H1 (cell line): Measurements from ENCODE around the gene HMX1. TPM values are rescaled to one million over a fixed set of nuclear protein-coding genes. Genes with fewer than 3 reads are reported as not detected.
A peak's percentile ranks its signal among the peaks of the same experiment; 100 is the strongest.

Source experiments
- CEBPB ChIP-seq: IDR thresholded peaks from 2 replicates; pipeline ENCODE4 v1.6.1; 2012; ENCODE audit warnings: low read depth, low read length
- MAX ChIP-seq: IDR thresholded peaks from 2 replicates; pipeline ENCODE4 v1.6.1; 2012; ENCODE audit warnings: inconsistent platforms
- NANOG ChIP-seq: IDR thresholded peaks from 2 replicates; pipeline ENCODE4 v1.6.1; 2011; ENCODE audit warnings: low read length, low read depth, mild to moderate bottlenecking, inconsistent platforms; ENCODE audit not compliant: insufficient read depth, poor library complexity, severe bottlenecking
- PHF8 ChIP-seq: fragments of 200-600 bp; sonication (generic); conservative IDR thresholded peaks from 2 replicates; pipeline ENCODE4 v1.7.1; 2012; ENCODE audit warnings: low read depth, mild to moderate bottlenecking, inconsistent platforms, low read length, moderate library complexity
- RBBP5 ChIP-seq: IDR thresholded peaks from 2 replicates; pipeline ENCODE4 v1.7.1; 2012; ENCODE audit warnings: low read depth, mild to moderate bottlenecking, inconsistent platforms, low read length, moderate library complexity, borderline replicate concordance
- SIX5 ChIP-seq: IDR thresholded peaks from 2 replicates; pipeline ENCODE4 v1.6.1; 2011; ENCODE audit warnings: mild to moderate bottlenecking, low read depth, low read length
- SUZ12 ChIP-seq: fragments of 200-600 bp; sonication (generic); IDR thresholded peaks from 2 replicates; pipeline ENCODE4 v1.6.1; 2012; ENCODE audit warnings: mild to moderate bottlenecking, inconsistent platforms, low read length, moderate library complexity, mixed read lengths
- polyA plus RNA-seq, 7 experiments: library from polyadenylated mRNA; depleted of rRNA in 3 of 7; stranded (reverse) in 5 of 7; unstranded in 2 of 7; fragments of >200 nt in 5 of 7; fragments of 200-250 nt in 2 of 7; gene quantifications; 1 replicate in 5 of 7; 2 replicates in 1 of 7; 4 replicates in 1 of 7; pipeline versions ENCODE4 v1.2.1 to v1.2.3, GENCODE V29; 2011 to 2013; ENCODE audit warnings: missing spikeins in 2 of 7, mixed read lengths in 2 of 7
- total RNA-seq: library from RNA; stranded (reverse); fragmentation: NEBNext Ultra II Directional; extraction: Animal tissue kit (Norgen Biotek cat#: 25700); gene quantifications from 2 replicates; pipeline ENCODE4 v1.2.1, GENCODE V29; 2021

The HMX1 gene
- total and polyA plus RNA-seq, 2 of the 8 experiments (the other 6 are each of a cell fraction or from before 2014, with no cell fraction given) = 0.26 TPM; not detected in 1

- peak; percentile 31; the same call in 1 of the 2 replicates for TF ChIP-seq MAX
- no peak for TF ChIP-seq CEBPB
- TF ChIP-seq RBBP5 = no peak
- TF ChIP-seq PHF8 = no peak
- peak; percentile 79 for TF ChIP-seq SUZ12
- no peak for TF ChIP-seq NANOG
- no peak for TF ChIP-seq SIX5
Measured at GRCh38 chr4:8867624-8868320, 3.9 kb downstream of the HMX1 start (continued).
